Measurements from ENCODE around the gene ZNF710. TPM values are rescaled to one million over a fixed set of nuclear protein-coding genes. Genes with fewer than 3 reads are reported as not detected.

ZNF710 gene
- total and polyA plus RNA-seq, 2 of the 8 experiments (the other 6 are each of a cell fraction or from before 2014, with no cell fraction given) = 10.5 to 24.0 TPM

DNA sequence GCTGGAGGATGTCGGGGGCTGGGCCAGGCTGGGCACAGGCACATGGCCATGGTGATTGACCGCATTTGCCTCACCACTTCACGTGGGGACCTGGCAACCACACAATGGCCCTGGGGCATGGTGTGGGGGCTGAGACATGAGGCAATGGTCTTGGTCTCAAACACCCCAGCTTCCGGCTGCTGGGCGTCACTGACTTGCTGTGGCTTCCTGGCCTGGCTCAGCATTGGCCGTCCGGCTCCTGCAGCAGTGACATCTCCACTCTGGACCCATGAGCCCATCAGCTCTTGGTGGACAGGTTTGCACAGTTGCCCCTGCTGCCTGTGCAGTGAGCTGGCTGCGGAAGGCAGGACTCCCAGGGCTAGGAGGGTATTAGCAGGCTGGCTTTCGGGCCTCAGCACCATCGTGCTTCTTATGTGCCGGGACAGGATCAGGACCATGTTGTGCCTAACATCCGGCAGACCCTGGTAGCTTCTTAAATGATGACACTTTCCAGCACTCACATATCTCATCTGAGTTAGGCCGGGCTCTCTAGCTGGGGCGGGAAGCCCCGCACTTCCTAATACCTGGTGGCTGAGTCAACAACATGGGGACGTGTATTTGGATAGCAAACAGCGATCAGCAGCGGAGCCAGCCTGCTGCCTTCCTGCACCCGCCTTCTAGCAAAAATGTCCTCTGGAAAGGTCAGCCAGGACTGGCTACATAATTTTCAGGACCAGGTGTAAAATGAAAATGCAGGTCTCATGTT is 34.1 kb downstream of the ZNF710 start:
- Histone ChIP-seq H3K56ac (replicated peaks; ENCODE audit: insufficient read length, low read depth, low read length) (no peak overlapping the region), H3K23me2 (ENCODE audit: low read depth, low read length) (peaks cover 2% of the 10 kb centered on the region; the same call in 1 of the 2 replicates), H3K27me3 (replicated peaks in 1 of 4; ENCODE audit: control insufficient read depth in 3 of 4, extremely low read depth in 1 of 4, insufficient read depth in 3 of 4, low read length in 3 of 4) (no peaks in the 10 kb centered on the region), H4K8ac (ENCODE audit: extremely low read depth, insufficient read depth, low read length) (peak overlapping the region; percentile 60; the same call in 1 of the 2 replicates), H3K14ac (ENCODE audit: insufficient read length) (no peak overlapping the region), H3K9ac (replicated peaks in 1 of 4; ENCODE audit: extremely low read depth in 1 of 4, low read depth in 3 of 4, low read length in 3 of 4) (no peak overlapping the region), H2BK20ac (ENCODE audit: low read length) (0 out of 2 replicates have a peak overlapping the region, but pooled peaks have one; percentile 72), H4K20me1 (replicated peaks in 1 of 2; ENCODE audit: control insufficient read depth in 1 of 2, insufficient read depth in 2 of 2, low read length in 2 of 2) (peaks cover 0 to 3% of the 10 kb centered on the region in 2 experiments), H3K23ac (ENCODE audit: insufficient read length) (no peak overlapping the region), H3K79me2 (ENCODE audit: control insufficient read depth in 1 of 2, insufficient read depth in 2 of 2, low read length in 2 of 2) (no peaks in the 10 kb centered on the region), H2BK120ac (replicated peaks; ENCODE audit: low read depth, low read length) (no peak overlapping the region), H2AFZ (ENCODE audit: low read length) (no peak overlapping the region), H4K91ac (replicated peaks; ENCODE audit: insufficient read length, low read length) (peak overlapping the region; percentile 61), H3K36me3 (ENCODE audit: control insufficient read depth in 2 of 4, insufficient read depth in 4 of 4, low read length in 3 of 4) (no peaks in the 10 kb centered on the region), H4K5ac (ENCODE audit: insufficient read length, low read depth, low read length) (no peak overlapping the region), H3K4me1 (replicated peaks in 1 of 4; ENCODE audit: control insufficient read depth in 3 of 4, insufficient read depth in 4 of 4, low read length in 3 of 4) (peaks cover 0 to 29% (median 9%) of the 10 kb centered on the region in 4 experiments; a peak in 3 of 7 replicates), H3K18ac (ENCODE audit: extremely low read depth, low read length) (no peak overlapping the region), H2AK5ac (ENCODE audit: low read depth, low read length) (peak overlapping the region; percentile 92; the same call in 1 of the 2 replicates), H3K79me1 (ENCODE audit: low read depth, low read length) (peaks cover 7% of the 10 kb centered on the region), H2BK5ac (ENCODE audit: low read depth, low read length) (peak overlapping the region; percentile 73; the same call in 1 of the 2 replicates), H2BK12ac (ENCODE audit: low read depth, low read length) (peak overlapping the region; percentile 64; the same call in 1 of the 2 replicates), H3K4me3 (ENCODE audit: extremely low read depth in 1 of 4, insufficient read depth in 2 of 4, low read depth in 3 of 4, low read length in 4 of 4) (no peak overlapping the region), H2BK15ac (ENCODE audit: low read length) (peak overlapping the region; percentile 13), H3K4ac (replicated peaks; ENCODE audit: insufficient read length, low read depth, low read length) (peak overlapping the region; percentile 65), H3K4me2 (ENCODE audit: insufficient read depth in 1 of 2, low read depth in 2 of 2, low read length in 2 of 2) (no peak overlapping the region), H3K9me3 (ENCODE audit: insufficient read depth in 2 of 2, low read depth in 1 of 2, low read length in 1 of 2) (no peaks in the 10 kb centered on the region), H3K27ac (ENCODE audit: low read depth, low read length) (no peak overlapping the region)
- POLR2A ChIA-PET (ENCODE audit: partially characterized antibody) = interaction anchor here (0.6 to 1.4 kb wide), 4 partner anchors 13 to 165 kb away, joined by 3 to 4 read pairs (median 3); partner anchors contain the start of gene SEMA4B
- FAIRE-seq = no peak
- DNase-seq (ENCODE audit: low read depth in 1 of 2, low spot score in 2 of 2) = no peak
- CTCF ChIA-PET (ENCODE audit: partially characterized antibody) = interaction anchor here (0.7 to 2.0 kb wide), 5 partner anchors 15 to 372 kb away, joined by 3 to 6 read pairs (median 4); no protein-coding TSS in a partner anchor
- 90% methylated on average over 17 of the region's 19 CpGs; no CpG with 5 or more reads in 1 of the 2 experiments for WGBS, 2 experiments (ENCODE audit: extremely low coverage in 1 of 2, insufficient coverage in 1 of 2, insufficient read length in 1 of 2, insufficient replicate concordance in 2 of 2, low coverage in 1 of 2, low lambda C conversion rate in 2 of 2, missing lambda C conversion rate in 1 of 2)
- TF ChIP-seq CTBP2 (IDR thresholded peaks at IDR 0.05; ENCODE audit: borderline replicate concordance, insufficient read depth, insufficient read length, low read length) = no peak
- no peak for TF ChIP-seq HDAC2 (IDR thresholded peaks at IDR 0.05; ENCODE audit: borderline replicate concordance in 1 of 2, low read depth in 2 of 2, low read length in 2 of 2)
- no peak for TF ChIP-seq CHD2 (IDR thresholded peaks at IDR 0.05; ENCODE audit: low read length)
- TF ChIP-seq EGR1 (IDR thresholded peaks at IDR 0.05; ENCODE audit: borderline replicate concordance, low read depth, low read length) = no peak
- no peak for TF ChIP-seq POLR2AphosphoS5 (IDR thresholded peaks at IDR 0.05; ENCODE audit: low read depth, low read length)
- TF ChIP-seq POLR2A (IDR thresholded peaks at IDR 0.05; ENCODE audit: control extremely low read depth in 1 of 2, low read depth in 2 of 2, low read length in 2 of 2) = no peak
- TF ChIP-seq, protein P1, sequence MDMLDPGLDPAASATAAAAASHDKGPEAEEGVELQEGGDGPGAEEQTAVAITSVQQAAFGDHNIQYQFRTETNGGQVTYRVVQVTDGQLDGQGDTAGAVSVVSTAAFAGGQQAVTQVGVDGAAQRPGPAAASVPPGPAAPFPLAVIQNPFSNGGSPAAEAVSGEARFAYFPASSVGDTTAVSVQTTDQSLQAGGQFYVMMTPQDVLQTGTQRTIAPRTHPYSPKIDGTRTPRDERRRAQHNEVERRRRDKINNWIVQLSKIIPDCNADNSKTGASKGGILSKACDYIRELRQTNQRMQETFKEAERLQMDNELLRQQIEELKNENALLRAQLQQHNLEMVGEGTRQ (IDR thresholded peaks at IDR 0.05; ENCODE audit: low read length) = no peak
- no peak for TF ChIP-seq SIX5 (IDR thresholded peaks at IDR 0.05; ENCODE audit: low read depth, low read length)

Data from H1 (cell line).